H9 (cell line): Measurements from ENCODE around the gene PLD1. TPM values are rescaled to one million over a fixed set of nuclear protein-coding genes. Genes with fewer than 3 reads are reported as not detected.

Experiments used
- DNase-seq: peaks from one replicate; pipeline ENCODE4 v3.0.0-alpha.2; 2017
- H2AFZ ChIP-seq: one replicate; pipeline ENCODE4 v1.6.1; 2013; ENCODE audit warnings: mild to moderate bottlenecking, low read length, control low read depth, moderate library complexity
- H2AK5ac ChIP-seq: 2 replicates; pipeline ENCODE4 v1.6.1; 2013; ENCODE audit warnings: low read length, control low read depth, mixed read lengths; ENCODE audit not compliant: insufficient read length
- H2BK120ac ChIP-seq: one replicate; pipeline ENCODE4 v1.6.1; 2013; ENCODE audit warnings: low read depth, mild to moderate bottlenecking, low read length, control low read depth, inconsistent platforms; ENCODE audit not compliant: poor library complexity, severe bottlenecking
- H2BK12ac ChIP-seq: 2 replicates; pipeline ENCODE4 v1.6.1; 2013; ENCODE audit warnings: low read length, control low read depth, mixed read lengths, low read depth; ENCODE audit not compliant: insufficient read length
- H2BK15ac ChIP-seq: 2 replicates; pipeline ENCODE4 v1.6.1; 2013; ENCODE audit warnings: low read depth, low read length, control low read depth
- H2BK20ac ChIP-seq: one replicate; pipeline ENCODE4 v1.6.1; 2013; ENCODE audit warnings: low read depth, mild to moderate bottlenecking, low read length, control low read depth, inconsistent platforms; ENCODE audit not compliant: poor library complexity, severe bottlenecking
- H2BK5ac ChIP-seq: 2 replicates; pipeline ENCODE4 v1.6.1; 2013; ENCODE audit warnings: low read length, control low read depth, mixed read lengths; ENCODE audit not compliant: insufficient read length
- H3K14ac ChIP-seq: 2 replicates; pipeline ENCODE4 v1.6.1; 2013; ENCODE audit warnings: low read length, control low read depth; ENCODE audit not compliant: insufficient read depth
- H3K18ac ChIP-seq: 2 replicates; pipeline ENCODE4 v1.6.1; 2013; ENCODE audit warnings: low read depth, mild to moderate bottlenecking, mixed read lengths, low read length, control low read depth; ENCODE audit not compliant: insufficient read length
- H3K23ac ChIP-seq: 2 replicates; pipeline ENCODE4 v1.6.1; 2013; ENCODE audit warnings: low read length, control low read depth, mixed read lengths, low read depth; ENCODE audit not compliant: insufficient read length
- H3K23me2 ChIP-seq: 2 replicates; pipeline ENCODE4 v1.6.1; 2013; ENCODE audit warnings: low read depth, mild to moderate bottlenecking, mixed read lengths, low read length, control low read depth; ENCODE audit not compliant: insufficient read length, poor library complexity, severe bottlenecking
- H3K27ac ChIP-seq: 2 replicates; pipeline ENCODE4 v1.5.1; 2013; ENCODE audit warnings: low read length, control low read depth, mixed read lengths, low read depth; ENCODE audit not compliant: insufficient read length
- H3K27me3 ChIP-seq: 2 replicates; pipeline ENCODE4 v1.6.1; 2013; ENCODE audit warnings: low read length, control low read depth, inconsistent platforms; ENCODE audit not compliant: insufficient read depth
- H3K4ac ChIP-seq: 2 replicates; pipeline ENCODE4 v1.6.1; 2013; ENCODE audit warnings: low read depth, mild to moderate bottlenecking, control low read depth, inconsistent platforms, low read length, moderate library complexity
- H3K4me1 ChIP-seq: 2 replicates; pipeline ENCODE4 v1.6.1; 2013; ENCODE audit warnings: low read length, control low read depth, inconsistent platforms; ENCODE audit not compliant: insufficient read depth
- H3K4me2 ChIP-seq: 2 replicates; pipeline ENCODE4 v1.6.1; 2013; ENCODE audit warnings: low read length, control low read depth, mixed read lengths; ENCODE audit not compliant: insufficient read length, insufficient read depth
- H3K56ac ChIP-seq: 2 replicates; pipeline ENCODE4 v1.6.1; 2013; ENCODE audit warnings: low read depth, mild to moderate bottlenecking, mixed read lengths, low read length, control low read depth; ENCODE audit not compliant: insufficient read length
- H3K79me1 ChIP-seq: 2 replicates; pipeline ENCODE4 v1.6.1; 2013; ENCODE audit warnings: low read depth, mild to moderate bottlenecking, moderate library complexity, low read length, control low read depth, inconsistent platforms; ENCODE audit not compliant: insufficient read depth, poor library complexity, severe bottlenecking
- H3K79me2 ChIP-seq: 2 replicates; pipeline ENCODE4 v1.6.1; 2013; ENCODE audit warnings: low read length, control low read depth, inconsistent platforms; ENCODE audit not compliant: insufficient read depth
- H3K9ac ChIP-seq: 2 replicates; pipeline ENCODE4 v1.6.1; 2013; ENCODE audit warnings: low read length, control low read depth, mixed read lengths; ENCODE audit not compliant: insufficient read length; ENCODE audit errors: extremely low read depth
- H3K9me3 ChIP-seq: one replicate; pipeline ENCODE4 v1.6.1; 2013; ENCODE audit warnings: low read depth, low read length, inconsistent platforms; ENCODE audit not compliant: control insufficient read depth
- H3T11ph ChIP-seq: one replicate; pipeline ENCODE4 v1.6.1; 2013; ENCODE audit warnings: mild to moderate bottlenecking, low read length, control low read depth, inconsistent platforms
- H4K20me1 ChIP-seq: one replicate; pipeline ENCODE4 v1.6.1; 2013; ENCODE audit not compliant: control insufficient read depth, insufficient read length, insufficient read depth
- H4K5ac ChIP-seq: 2 replicates; pipeline ENCODE4 v1.6.1; 2013; ENCODE audit warnings: low read depth, mild to moderate bottlenecking, mixed read lengths, low read length, control low read depth; ENCODE audit not compliant: insufficient read length
- H4K8ac ChIP-seq: replicated peaks from 2 replicates; pipeline ENCODE4 v1.6.1; 2013; ENCODE audit warnings: low read length, control low read depth, mixed read lengths, low read depth; ENCODE audit not compliant: insufficient read length
- H4K91ac ChIP-seq: 2 replicates; pipeline ENCODE4 v1.6.1; 2013; ENCODE audit warnings: low read depth, mild to moderate bottlenecking, moderate library complexity, mixed read lengths, low read length, control low read depth; ENCODE audit not compliant: insufficient read length
- H3K27ac Mint-ChIP-seq, 3 experiments: 2 replicates in 2 of 3; 3 replicates in 1 of 3; pipeline ENCODE4 v1.8.0; 2020 to 2021; ENCODE audit warnings: mixed read lengths in 3 of 3, mild to moderate bottlenecking in 1 of 3, moderate library complexity in 1 of 3
- H3K27me3 Mint-ChIP-seq: 2 replicates; pipeline ENCODE4 v1.8.0; 2021; ENCODE audit warnings: low read depth, mild to moderate bottlenecking, moderate library complexity, mixed read lengths
- H3K36me3 Mint-ChIP-seq, 3 experiments: 2 replicates in 2 of 3; 3 replicates in 1 of 3; pipeline ENCODE4 v1.8.0; 2020 to 2021; ENCODE audit warnings: low read depth in 3 of 3, mixed read lengths in 3 of 3; ENCODE audit not compliant: insufficient read depth in 1 of 3
- H3K4me1 Mint-ChIP-seq, 2 experiments: 2 replicates each; pipeline ENCODE4 v1.8.0; 2020; ENCODE audit warnings: mixed read lengths in 2 of 2
- H3K4me3 Mint-ChIP-seq, 2 experiments: 2 replicates in 1 of 2; 3 replicates in 1 of 2; pipeline ENCODE4 v1.8.0; 2020 to 2021; ENCODE audit warnings: mild to moderate bottlenecking in 2 of 2, mixed read lengths in 2 of 2, moderate library complexity in 1 of 2
- H3K9me3 Mint-ChIP-seq, 2 experiments: 2 replicates in 1 of 2; 3 replicates in 1 of 2; pipeline ENCODE4 v1.8.0; 2020; ENCODE audit warnings: mild to moderate bottlenecking in 2 of 2, mixed read lengths in 2 of 2, moderate library complexity in 1 of 2
- WGBS: extraction: QIAGEN DNeasy Blood & Tissue Kit; methylation state at CpG from one replicate; pipeline ENCODE4 v1.1.7; 2013; ENCODE audit warnings: missing lambda C conversion rate, low lambda C conversion rate, mixed read lengths; ENCODE audit not compliant: insufficient read length; ENCODE audit errors: extremely low coverage; 5-methylcytosine and 5-hydroxymethylcytosine counted together
- total RNA-seq: library from RNA; stranded (reverse); gene quantifications from 2 replicates; pipeline ENCODE4 v1.2.1, GENCODE V29; 2021
- TF ChIP-seq, protein P1 (sequence below): fragments of 200-600 bp; sonication (generic); conservative IDR thresholded peaks from 3 replicates; pipeline ENCODE4 v1.8.0; 2021; ENCODE audit warnings: antibody characterized with exemption, mild to moderate bottlenecking

Gene PLD1
- total RNA-seq, 1 experiment from 2014 or later = 1.8 TPM

DNA sequence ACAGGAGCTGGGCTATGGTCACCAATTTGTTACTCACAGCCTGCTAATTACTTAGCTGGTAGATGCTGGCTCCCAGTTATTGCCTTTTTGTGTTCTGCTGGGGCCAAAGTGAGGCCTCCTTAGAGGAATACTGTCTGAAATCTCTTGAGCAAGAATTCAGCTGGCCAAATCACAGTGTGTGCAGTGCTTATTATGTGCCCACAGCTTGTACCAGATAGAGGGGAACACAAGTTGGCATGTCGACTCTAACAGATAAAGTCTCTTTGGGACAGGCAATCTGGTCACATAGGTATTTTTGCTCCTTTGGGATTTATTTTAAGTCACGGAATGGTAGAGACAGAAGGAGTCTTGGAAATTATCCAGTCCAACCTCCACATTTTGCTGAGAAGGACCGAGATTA is 26.6 kb upstream of the PLD1 start:
- no peak overlapping the region for H3K14ac ChIP-seq
- H3K4me1 ChIP-seq = 0 out of 2 replicates have a peak, but pooled peaks cover 2% of the 10 kb centered on the region
- H3K27me3 ChIP-seq = no peaks in the 10 kb centered on the region
- no peak overlapping the region for H3K27ac ChIP-seq
- no peak overlapping the region for H3K4me2 ChIP-seq
- H3T11ph ChIP-seq = no peak overlapping the region
- H4K20me1 ChIP-seq = no peaks in the 10 kb centered on the region
- H3K9ac ChIP-seq = no peak overlapping the region
- H3K9me3 ChIP-seq = no peaks in the 10 kb centered on the region
- H2AFZ ChIP-seq = no peak overlapping the region
- no peak for DNase-seq
- no peaks in the 10 kb centered on the region for H3K79me2 ChIP-seq
- H2BK12ac ChIP-seq = no peak overlapping the region
- H4K8ac ChIP-seq = no peak overlapping the region
- no peaks in the 10 kb centered on the region for H3K79me1 ChIP-seq
- H2BK120ac ChIP-seq = no peak overlapping the region
- H3K4me3 Mint-ChIP-seq = no peak overlapping the region
- no peak overlapping the region for H2BK15ac ChIP-seq
- no peak overlapping the region for H3K27ac Mint-ChIP-seq
- H3K4ac ChIP-seq = no peak overlapping the region
- H4K5ac ChIP-seq = no peak overlapping the region
- no peak overlapping the region for H3K56ac ChIP-seq
- H2AK5ac ChIP-seq = no peak overlapping the region
- no CpG with 5 or more reads among the region's 3 CpGs for WGBS
- TF ChIP-seq, protein P1, sequence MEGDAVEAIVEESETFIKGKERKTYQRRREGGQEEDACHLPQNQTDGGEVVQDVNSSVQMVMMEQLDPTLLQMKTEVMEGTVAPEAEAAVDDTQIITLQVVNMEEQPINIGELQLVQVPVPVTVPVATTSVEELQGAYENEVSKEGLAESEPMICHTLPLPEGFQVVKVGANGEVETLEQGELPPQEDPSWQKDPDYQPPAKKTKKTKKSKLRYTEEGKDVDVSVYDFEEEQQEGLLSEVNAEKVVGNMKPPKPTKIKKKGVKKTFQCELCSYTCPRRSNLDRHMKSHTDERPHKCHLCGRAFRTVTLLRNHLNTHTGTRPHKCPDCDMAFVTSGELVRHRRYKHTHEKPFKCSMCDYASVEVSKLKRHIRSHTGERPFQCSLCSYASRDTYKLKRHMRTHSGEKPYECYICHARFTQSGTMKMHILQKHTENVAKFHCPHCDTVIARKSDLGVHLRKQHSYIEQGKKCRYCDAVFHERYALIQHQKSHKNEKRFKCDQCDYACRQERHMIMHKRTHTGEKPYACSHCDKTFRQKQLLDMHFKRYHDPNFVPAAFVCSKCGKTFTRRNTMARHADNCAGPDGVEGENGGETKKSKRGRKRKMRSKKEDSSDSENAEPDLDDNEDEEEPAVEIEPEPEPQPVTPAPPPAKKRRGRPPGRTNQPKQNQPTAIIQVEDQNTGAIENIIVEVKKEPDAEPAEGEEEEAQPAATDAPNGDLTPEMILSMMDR = no peak
- no peak overlapping the region for H2BK5ac ChIP-seq
- no peaks in the 10 kb centered on the region for H3K23me2 ChIP-seq
- no peak overlapping the region for H3K18ac ChIP-seq
- no peak overlapping the region for H2BK20ac ChIP-seq
- no peak overlapping the region for H3K23ac ChIP-seq
- no peak overlapping the region for H4K91ac ChIP-seq
- H3K9me3 Mint-ChIP-seq = no peaks in the 10 kb centered on the region
- H3K36me3 Mint-ChIP-seq = no peaks in the 10 kb centered on the region
- H3K27me3 Mint-ChIP-seq = no peaks in the 10 kb centered on the region
- peaks cover 9 to 17% of the 10 kb centered on the region in 2 experiments for H3K4me1 Mint-ChIP-seq
